GM04504 (cell line): ENCODE results near the gene SNRPF.
"Not testable (repeated sequence)": the region's sequence is repeated elsewhere in the genome, so short reads cannot be mapped to it uniquely, and the experiment has no call there.

Source experiments
- DNase-seq: peaks from one replicate; pipeline ENCODE4 v3.0.0-alpha.2; 2012; ENCODE audit warnings: low read depth

Gene SNRPF

GRCh38 chr12:95858451-95859343 lies at the start of gene SNRPF:
SNRPF (plus strand) TSS chr12:95858952; CDS start chr12:95859074, 122 bp downstream.
- peak; percentile 94 for DNase-seq

GRCh38 chr12:95809000-95809680 lies 49.6 kb upstream of the SNRPF start:
- DNase-seq = no peak

DNA sequence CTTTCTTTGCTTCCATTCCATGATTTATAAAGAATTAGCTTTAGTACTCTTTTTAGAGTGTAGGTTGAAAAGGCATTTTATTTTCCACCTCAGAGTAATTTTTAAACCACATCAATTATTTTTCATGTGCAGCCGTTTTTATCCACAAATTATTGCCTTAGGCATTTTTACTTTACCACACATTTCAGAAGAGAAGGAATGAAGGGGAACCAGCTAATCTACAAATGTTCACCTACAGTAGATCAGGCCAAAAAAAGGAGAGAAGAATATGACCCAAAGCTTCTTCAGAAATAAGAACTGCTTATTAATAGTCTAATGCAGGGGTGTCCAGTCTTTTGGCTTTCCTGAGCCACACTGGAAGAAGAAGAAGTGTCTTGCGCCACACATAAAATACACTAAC lies 48.3 kb upstream of the SNRPF start:
- no peak for DNase-seq

- not testable (repeated sequence) for DNase-seq
Measured at GRCh38 chr12:95812155-95812554, 46.6 kb upstream of the SNRPF start.

DNA sequence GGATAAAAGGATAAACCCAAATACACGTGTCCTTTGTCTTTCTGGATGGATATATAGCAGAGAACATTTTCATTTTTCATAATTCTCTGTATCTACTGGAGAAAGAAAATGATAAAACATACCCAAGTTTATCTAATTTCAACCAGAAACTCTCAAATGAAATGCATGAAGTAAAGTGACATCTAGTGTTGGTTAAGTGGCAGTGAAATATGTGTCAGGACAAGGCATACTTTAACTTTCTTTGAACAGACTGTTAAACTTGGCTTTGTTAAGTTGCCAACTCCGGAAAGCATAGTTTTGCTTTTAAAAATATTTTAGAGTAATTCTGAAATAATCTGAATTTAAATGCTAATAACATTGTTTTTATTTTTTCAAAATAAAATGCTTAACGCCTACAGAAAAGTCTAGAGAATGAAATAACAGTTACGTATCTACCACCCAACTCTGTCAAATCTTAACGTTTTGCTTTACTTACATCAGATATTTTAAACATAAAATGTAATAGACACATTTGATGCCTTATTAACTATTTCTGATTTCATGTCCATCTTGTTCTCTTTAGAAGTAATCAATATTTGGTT lies 43.0 kb upstream of the SNRPF start:
- no peak for DNase-seq

- DNase-seq = no peak
Measured at GRCh38 chr12:95820096-95820703, 38.6 kb upstream of the SNRPF start.

DNA sequence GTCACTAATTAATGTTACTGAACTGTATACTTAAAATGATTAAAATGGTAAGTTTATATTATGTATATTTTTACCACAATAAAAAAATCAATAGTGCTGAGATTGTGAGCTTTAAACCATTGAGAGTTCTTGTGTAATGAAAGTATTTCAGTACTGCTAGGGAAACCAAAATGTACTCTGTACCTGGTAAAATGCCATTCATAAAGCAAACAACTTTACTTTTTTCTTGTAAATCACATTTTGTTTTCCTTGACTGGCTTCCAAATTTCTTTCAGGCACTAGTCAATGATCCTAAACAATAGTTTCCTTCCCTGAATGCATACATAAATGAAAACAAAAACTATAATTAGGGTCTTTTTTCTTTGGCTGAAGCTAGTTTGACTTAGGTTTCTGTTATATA lies 29.4 kb upstream of the SNRPF start:
- no peak for DNase-seq

DNA sequence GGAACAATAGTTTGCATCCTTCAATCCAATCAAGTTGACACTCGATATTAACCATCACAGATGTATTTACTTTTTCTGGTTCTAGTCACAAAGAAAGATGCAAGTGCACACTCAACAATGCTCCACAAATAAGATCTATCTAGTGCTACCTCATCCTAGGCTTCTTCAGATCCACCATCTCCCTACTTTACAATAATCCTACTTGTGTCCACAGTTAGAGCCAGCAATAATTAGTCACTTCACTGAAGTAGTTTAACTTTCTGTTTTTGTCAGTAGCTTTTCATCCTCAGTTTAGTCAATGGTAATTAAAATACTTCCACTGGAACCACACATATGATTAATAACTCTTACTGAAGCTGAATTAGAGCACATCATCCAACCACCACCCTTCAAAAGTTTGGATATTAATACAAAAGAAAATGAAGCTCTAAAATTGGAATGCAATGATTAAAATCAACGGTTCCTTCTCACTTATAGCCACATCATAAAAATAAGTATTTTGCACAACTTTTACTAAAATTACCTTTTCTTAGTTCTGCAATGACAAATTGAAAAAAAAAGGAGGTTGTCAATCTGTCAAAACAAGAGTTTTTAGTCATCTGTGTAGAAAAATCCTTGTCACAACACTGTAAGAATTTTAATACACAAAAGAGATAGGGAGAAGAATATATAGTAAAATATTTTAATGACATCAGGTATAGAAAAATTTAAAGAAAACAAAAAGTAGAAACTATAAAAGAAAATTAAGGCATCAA lies 28.2 kb upstream of the SNRPF start:
- DNase-seq = no peak

DNA sequence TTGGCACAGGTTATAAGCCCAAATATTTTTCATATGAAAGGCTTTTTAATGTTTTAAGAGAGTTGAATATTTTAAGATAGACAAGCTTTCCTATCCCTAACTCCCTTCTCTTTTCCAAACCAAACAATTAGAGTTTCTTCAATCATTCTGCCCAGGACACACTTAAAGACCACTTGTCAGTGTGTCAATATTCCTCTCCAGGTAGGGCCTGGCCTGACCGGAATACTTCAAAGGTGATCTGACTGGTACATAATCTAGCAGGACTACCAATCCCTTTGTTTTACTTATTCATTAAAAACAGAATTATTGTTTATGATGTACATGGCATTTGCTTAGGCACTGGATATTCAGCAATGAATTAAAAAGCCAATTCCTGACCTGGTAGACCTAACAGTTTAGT lies 24.2 kb upstream of the SNRPF start:
- DNase-seq = no peak

DNA sequence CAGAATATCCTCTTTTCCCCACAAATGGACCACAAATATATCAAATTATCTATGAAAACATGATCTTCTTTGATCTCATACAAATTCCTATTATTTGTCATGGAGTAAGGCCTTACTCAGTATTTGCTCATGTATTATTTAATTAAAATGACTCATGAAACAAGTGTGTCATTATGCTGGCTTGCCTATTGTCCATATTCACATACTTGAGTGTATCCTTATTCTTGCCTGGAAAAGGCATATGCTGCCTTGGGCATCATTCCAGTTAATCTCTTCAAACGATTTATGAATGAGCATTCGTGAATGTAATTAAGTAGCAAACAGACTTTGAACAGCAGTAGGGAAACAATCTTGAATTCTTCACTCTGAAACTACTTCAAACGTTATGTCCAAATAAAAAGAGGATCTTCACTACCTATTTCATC lies 22.6 kb upstream of the SNRPF start:
- DNase-seq = no peak

- DNase-seq = no peak
Measured at GRCh38 chr12:95836630-95837239, 22.0 kb upstream of the SNRPF start.

DNA sequence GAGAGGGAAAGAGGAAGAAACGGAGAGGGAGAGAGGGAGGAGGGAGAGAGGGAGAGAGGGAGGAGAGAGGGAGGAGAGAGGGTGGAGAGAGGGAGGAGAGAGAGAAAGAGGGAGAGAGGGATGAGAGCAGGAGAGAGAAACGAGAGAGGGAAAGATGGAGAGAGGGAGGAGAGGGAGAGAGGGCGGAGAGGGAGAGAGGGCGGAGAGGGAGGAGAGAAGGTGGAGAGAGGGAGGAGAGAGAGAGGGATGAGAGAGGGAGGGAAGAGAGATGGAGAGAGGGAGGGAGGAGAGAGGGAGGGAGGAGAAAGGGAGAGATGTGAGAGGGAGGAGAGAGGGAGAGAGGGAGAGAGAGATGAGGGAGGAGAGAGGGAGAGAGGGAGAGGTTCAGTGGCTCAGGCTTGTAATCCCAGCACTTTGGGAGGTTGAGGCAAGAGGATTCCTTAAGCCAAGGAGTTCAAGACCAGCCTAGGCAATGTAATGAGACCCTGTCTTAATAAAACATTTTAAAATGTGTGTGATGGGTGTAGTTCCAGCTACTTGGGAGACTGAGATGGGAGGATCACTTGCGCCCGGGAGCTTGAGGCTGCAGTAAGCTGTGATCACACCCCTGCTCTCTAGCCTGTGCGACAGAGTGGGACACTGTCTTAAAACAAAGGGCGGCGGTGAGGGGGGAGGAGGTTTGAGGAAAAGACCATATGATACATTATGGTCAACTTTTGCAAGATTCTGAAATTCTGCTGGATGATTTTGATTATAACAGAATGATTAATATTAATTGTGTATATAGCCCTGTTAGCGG lies 21.3 kb upstream of the SNRPF start:
- no peak for DNase-seq

- DNase-seq = peak; percentile 60
Measured at GRCh38 chr12:95838125-95838524, 20.6 kb upstream of the SNRPF start.

GRCh38 chr12:95842426-95842825 lies 16.3 kb upstream of the SNRPF start:
- DNase-seq = not testable (repeated sequence)

DNA sequence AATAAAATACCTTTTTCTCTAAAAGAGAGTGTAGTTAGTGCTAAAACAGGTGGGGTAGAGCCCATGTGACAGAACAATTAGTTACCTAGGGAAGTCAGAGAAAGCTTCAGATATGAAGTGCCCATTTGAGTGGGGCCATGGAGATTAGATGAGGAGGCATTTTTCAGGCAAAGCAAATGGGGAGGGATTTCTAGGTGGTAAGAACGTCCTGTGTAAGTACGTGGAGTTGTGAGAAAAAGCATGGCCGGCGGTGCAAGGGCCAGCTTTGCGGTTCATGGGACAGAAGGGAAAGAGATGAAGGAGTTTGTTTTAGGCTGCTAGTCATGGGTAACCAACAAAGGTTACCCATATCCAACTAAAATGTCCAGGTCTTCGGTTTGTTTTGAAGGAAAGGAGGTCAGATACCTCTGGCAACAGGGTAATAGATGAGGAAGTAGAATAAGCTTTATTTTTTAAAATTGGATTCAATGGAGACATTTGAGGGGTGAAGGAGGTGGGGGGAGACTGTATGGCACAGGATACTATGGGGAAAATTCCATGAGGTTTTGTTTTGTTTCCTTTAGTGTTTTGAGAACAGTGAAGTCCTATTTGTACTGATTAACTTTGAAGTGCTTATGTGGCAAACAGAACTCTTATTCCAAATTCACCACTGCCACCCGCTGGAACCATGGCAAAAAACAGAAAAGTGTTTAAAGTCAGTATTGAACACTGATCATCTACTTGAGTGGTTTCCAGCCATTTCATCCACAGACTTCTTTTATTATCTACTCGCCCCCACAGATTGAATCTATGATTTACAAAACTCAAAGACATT lies 10.0 kb upstream of the SNRPF start:
- DNase-seq = no peak

DNA sequence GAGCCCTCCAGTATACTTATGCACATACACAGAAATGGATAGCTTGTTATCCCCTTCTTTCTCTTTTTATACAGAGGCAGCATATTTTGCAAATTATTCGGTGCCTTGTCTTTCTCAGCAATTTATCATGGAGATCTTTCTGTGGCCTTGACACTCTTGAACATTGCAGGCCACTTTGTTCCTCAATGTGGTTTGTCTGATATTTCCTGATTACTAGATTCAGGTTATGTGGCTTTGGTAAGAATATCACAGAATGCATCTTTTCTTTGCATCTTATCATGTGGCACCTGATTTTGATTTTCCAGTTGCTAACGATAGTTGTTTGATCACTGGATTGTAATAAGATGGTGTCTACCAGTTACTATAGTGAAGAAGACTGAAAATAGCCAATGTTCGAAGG lies 7.1 kb upstream of the SNRPF start:
- DNase-seq = no peak

- no peak for DNase-seq
Measured at GRCh38 chr12:95852133-95852532, 6.6 kb upstream of the SNRPF start.

DNA sequence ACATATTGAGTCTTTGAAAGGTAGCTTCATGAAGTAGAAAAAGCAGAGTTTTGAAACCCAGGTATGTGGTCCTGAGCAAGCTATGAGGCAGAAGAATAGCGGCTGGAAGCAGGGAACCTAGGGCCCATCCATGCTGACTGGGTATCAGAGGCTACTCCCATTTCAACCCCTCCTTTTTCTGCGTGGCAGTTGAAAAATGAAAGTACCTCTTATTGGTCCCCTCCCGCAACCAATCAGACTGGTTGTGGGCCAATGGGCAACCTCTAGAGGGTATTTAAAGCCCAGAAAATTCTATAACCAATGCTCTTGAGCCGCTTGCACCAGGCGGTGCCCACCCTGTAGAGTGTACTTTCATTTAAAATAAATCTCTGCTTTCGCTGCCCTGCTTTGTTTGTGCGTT lies 1.6 kb upstream of the SNRPF start:
- DNase-seq = no peak

DNA sequence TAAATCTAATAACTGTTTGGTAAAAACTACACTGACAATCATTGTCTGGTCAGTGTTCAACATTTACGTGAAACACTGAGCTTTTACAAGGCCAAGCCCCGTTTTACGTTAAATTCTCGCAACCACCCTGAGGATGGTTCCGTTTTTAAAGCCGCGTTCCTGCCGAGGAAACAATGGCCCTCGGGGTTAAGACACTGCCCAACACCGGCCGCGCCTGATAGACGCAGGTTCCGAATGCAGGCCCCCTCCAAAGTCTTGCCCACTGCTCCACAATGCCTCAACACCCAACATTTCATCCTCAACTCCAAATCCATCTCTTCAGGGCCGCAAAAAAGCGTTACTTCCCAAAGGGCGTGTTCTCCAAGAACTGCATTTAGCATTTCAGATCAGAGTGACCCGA lies 953 bp upstream of the SNRPF start:
- no peak for DNase-seq

DNA sequence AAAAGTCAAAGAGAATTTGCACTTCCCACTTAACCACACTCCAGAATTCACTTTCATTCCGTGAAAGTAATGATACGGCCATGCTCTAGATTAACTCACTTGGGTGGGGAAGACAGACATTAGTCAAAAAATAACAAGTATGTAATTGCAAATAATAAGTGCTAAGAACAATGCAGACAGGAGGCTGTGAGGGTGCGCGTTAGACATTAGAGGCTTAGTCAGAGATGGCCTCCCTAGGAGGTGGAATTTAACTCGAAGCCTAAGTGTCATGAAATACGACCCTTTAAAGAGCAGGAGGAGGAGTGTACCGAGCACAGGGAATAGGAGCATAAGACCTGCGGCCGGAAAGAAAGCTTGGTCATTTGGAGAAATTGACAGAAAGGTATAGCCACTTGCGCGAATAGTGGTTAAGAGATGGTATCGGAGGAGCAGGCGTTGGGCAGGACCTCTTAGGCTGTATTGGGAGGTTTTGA lies 628 bp downstream of the SNRPF start:
- DNase-seq = no peak
